Fibroblast of lung (primary cell): ENCODE data around the gene BTG4.

ENCODE experiments used
- CTCF ChIP-seq, 2 donors: IDR thresholded peaks in 1 of 2; conservative IDR thresholded peaks in 1 of 2; 1 replicate in 1 of 2; 2 replicates in 1 of 2; pipeline ENCODE4 v1.5.1; 2011 to 2012; ENCODE audit warnings: low read length in 2 of 2, control low read depth in 1 of 2, inconsistent platforms in 1 of 2, low read depth in 1 of 2, mild to moderate bottlenecking in 1 of 2
- EZH2 ChIP-seq: IDR thresholded peaks from 2 replicates; pipeline ENCODE4 v1.5.1; 2012; ENCODE audit warnings: low read length, control low read depth, mild to moderate bottlenecking; ENCODE audit errors: missing control alignments

- TF ChIP-seq CTCF (conservative IDR thresholded peaks at IDR 0.05 in 1 of 2, IDR thresholded peaks at IDR 0.05 in 1 of 2; ENCODE audit: low read depth in 1 of 2, low read length in 2 of 2): no peak
- TF ChIP-seq EZH2: no peak
These were observed 13.3 kb upstream of the BTG4 start for GRCh38 chr11:111525456-111525855.
